Breast epithelium (tissue), 3 donors: ENCODE results near the gene CAPN15.

ENCODE experiments used
- CTCF ChIP-seq, 3 donors: fragments of 450-650 bp; IDR thresholded peaks; one replicate each; pipeline ENCODE4 v1.5.1; 2016 to 2017; ENCODE audit warnings: antibody characterized with exemption in 3 of 3, mild to moderate bottlenecking in 3 of 3, moderate library complexity in 3 of 3
- POLR2A ChIP-seq: fragments of 450-650 bp; IDR thresholded peaks from one replicate; pipeline ENCODE4 v1.6.1; 2016; ENCODE audit warnings: antibody characterized with exemption, mild to moderate bottlenecking, moderate library complexity

- TF ChIP-seq POLR2A: no peak
- no peak for TF ChIP-seq CTCF (IDR thresholded peaks at IDR 0.05)
Measured at GRCh38 chr16:566475-567372, 39.2 kb downstream of the CAPN15 start, which contains the start of gene NHLRC4.
